ENCODE data around the gene SLC25A21.
"Not testable (repeated sequence)": the region's sequence is repeated elsewhere in the genome, so short reads cannot be mapped to it uniquely, and the experiment has no call there.

Gene SLC25A21

DNA sequence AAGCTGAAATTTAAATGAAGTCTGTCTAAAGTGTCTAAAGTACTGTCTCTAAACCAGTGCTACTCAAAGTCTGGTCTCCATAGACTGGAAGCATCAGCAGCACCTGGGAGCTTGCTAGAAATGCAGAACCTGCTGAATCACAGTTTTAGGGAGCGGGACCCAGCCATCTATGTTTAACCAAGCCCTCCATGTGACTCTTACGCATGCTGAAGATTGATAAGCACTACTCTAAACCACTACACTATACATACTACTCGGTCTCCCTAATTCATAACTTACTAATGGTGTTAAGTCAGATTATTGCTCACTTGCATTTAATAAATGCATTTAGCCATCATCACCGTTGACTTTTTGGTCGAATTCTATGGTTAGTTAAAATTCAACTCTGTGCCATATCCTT, 88.8 kb downstream of the SLC25A21 start:
- DNase-seq: no peak

DNA sequence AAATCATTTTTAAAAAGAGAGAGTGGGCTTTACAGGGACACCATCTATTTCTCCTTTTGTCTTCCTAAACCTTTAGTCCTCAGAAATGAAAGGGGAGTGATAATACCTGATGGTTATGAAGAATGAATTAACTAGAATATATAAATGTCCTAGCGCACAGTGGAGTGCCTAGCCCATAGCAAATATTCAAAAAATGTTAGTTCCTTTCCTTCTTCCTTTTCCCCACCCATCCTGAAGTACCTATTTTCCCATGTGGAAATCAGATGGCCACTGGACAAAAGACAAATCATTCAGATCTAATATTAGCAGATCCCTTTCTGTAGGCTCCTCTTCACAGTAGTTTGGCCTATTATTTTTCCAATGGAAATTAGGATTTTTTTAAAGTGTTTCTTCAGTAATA, 90.0 kb downstream of the SLC25A21 start:
- no peak for DNase-seq

- DNase-seq: no peak
These were observed 90.5 kb downstream of the SLC25A21 start for GRCh38 chr14:37081856-37082255.

DNA sequence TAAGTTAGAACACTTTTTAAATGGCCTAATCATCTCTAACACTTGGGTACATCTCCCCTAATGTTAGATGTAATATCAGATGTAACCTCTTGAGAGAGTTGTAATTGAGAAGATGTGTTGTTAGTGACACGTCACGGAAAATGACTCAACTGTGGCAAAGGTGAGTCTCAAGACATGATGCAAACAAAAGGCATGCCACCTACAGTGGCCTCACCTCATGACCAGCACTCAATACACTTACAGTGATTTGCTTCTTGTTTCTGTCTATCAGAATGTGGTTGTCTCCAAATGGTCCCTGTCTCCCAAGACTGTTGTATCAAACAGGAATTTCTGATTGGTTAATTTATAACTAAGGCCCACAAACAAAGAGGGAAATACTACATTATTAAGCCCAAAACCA, 91.2 kb downstream of the SLC25A21 start:
- no peak for DNase-seq

GRCh38 chr14:37078131-37078530, 94.3 kb downstream of the SLC25A21 start:
- DNase-seq: no peak

GRCh38 chr14:37074320-37074719, 98.1 kb downstream of the SLC25A21 start:
- DNase-seq: not testable (repeated sequence)

GRCh38 chr14:37063467-37064240, 108.8 kb downstream of the SLC25A21 start:
- no peak for DNase-seq

GRCh38 chr14:37062191-37062803, 110.1 kb downstream of the SLC25A21 start:
- no peak for DNase-seq

DNA sequence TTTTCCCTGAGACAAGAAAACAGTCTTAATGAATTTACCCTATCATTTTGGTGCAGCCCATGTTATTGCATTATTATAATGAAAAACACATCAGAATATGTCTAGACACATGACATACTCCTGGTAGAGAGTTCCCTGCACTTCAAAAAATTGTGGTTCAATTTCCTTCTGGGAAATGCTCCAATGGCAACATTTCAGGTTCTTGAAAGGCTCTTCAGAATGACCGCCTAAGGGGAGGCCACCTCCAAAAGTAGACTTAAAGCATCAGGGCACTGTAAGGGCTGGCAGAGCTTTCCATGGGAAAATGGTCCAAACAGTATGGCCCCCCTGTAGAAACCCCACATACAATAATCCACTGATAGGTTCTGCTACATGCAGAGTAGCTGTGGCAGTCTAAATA, 110.7 kb downstream of the SLC25A21 start:
- DNase-seq: no peak

- DNase-seq: no peak
These were observed 111.7 kb downstream of the SLC25A21 start for GRCh38 chr14:37060496-37061260.

DNA sequence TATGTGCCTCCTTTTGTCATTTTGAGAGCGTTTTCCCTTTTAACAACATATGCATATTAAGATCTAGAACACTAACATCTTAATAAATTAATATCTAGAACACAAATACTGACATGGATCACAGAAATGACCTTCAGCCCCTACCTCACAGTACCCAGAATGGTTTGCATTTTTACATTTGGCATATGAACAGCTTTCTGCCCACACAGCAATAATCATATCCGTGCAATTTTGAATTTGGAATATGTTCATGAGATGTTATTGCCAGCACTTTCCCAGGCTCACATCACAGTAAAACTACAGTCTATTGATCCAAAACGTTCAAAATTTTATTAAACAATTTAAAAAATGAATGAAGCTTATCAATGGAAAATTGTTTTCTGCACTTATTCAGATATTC, 114.6 kb downstream of the SLC25A21 start:
- no peak for DNase-seq

- DNase-seq: no peak
These were observed 115.9 kb downstream of the SLC25A21 start for GRCh38 chr14:37056473-37056872.

- no peak for DNase-seq
These were observed 117.5 kb downstream of the SLC25A21 start for GRCh38 chr14:37054869-37055268.

- DNase-seq: no peak
These were observed 118.3 kb downstream of the SLC25A21 start for GRCh38 chr14:37054144-37054543.

GRCh38 chr14:37051680-37052079, 120.7 kb downstream of the SLC25A21 start:
- no peak for DNase-seq

GRCh38 chr14:37051153-37051552, 121.3 kb downstream of the SLC25A21 start:
- DNase-seq: no peak

GRCh38 chr14:37048666-37049071, 123.7 kb downstream of the SLC25A21 start:
- no peak for DNase-seq

DNA sequence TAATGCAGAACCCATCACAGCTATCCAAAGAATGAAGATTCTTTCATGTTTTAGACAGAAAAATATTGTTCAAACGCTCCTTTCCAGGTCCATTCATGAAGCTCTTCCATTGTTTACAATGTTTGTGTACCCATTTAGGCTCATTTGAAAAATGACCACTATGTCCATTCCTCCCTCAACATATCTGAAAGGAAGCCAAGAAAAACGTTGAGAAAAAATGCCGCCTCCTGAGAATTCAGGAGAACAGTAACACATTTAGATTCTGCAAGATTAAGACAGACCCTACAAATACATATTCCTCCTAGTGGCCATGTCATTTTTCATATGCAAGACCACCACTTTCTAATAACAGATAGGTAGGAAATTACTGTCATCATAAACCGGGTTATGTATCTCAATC, 124.4 kb downstream of the SLC25A21 start:
- no peak for DNase-seq

GRCh38 chr14:37047226-37047625, 125.2 kb downstream of the SLC25A21 start:
- DNase-seq: no peak

DNA sequence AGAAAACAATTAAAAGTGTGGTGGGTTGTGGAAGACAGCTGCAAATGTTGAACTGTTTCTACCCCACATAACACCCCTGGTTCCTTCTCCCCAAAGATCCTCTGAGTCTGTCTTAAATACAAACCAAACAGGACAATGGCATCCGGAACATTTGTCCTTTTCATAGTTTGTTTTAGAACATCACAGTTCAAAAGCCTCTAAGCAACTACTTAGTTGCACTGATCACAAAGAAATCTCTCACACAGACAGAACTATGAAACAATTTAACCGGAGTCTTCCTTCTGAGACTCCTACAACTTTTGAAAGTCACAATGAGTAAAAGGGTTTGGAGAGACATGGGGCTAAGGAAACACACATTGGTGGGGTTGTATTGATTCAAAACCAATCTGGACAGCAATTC, 125.6 kb downstream of the SLC25A21 start:
- no peak for DNase-seq

DNA sequence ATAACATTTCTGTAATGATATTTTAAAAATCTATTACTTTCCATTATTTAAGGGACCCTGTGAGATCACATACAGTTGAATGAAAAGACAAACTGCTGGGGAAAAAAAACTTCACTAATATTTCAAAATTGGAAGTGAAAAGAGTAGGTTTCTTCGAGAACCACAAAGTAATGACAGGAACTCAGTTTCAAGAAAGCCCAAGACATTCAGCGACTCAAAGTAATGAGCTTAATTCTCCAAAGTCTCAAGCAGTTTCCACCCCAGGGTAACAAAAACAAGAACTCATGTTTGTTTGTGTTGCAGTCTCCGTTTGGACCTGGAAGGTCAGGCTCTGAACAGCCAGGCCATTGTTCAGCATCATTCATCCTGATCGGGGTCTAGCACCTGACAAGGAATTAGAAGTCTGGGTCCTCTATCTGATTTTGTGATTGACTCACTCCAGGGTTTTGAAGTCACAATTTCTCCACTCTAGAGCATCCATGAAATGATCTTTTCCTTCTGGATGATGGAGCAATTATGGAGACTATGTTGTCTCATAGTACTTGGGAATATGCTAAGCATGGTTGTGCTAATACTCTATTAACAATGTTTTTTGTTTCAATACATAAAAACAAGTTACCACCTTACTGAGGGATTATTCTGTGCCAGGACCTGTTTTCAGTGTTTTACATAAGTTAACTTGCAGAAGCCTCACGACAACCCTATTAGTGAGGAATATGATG, 126.9 kb downstream of the SLC25A21 start:
- DNase-seq: no peak

GRCh38 chr14:37037636-37038387, 134.6 kb downstream of the SLC25A21 start:
- DNase-seq: no peak

Data from stimulated activated CD4-positive, alpha-beta T cell treated with anti-CD3 and anti-CD28 coated beads, Interleukin-12 subunit alpha, Interleukin-12 subunit beta, amount 100 ng/mL, for 4 hours (primary cell).